Kidney epithelial cell (primary cell): ENCODE data around the gene PTPRU. TPM values are rescaled to one million over a fixed set of nuclear protein-coding genes. Genes with fewer than 3 reads are reported as not detected.
A peak's percentile ranks its signal among the peaks of the same experiment; 100 is the strongest.

Source experiments
- DNase-seq: peaks from one replicate; pipeline ENCODE4 v3.0.0-alpha.2; 2010; ENCODE audit warnings: low read depth
- H3K27me3 ChIP-seq: 2 replicates; pipeline ENCODE4 v1.6.0; 2011; ENCODE audit warnings: low read length; ENCODE audit not compliant: control insufficient read depth, insufficient read depth
- H3K36me3 ChIP-seq: 2 replicates; pipeline ENCODE4 v1.5.1; 2011; ENCODE audit warnings: low read length; ENCODE audit not compliant: control insufficient read depth, insufficient read depth
- H3K4me3 ChIP-seq: 2 replicates; pipeline ENCODE4 v1.5.1; 2011; ENCODE audit warnings: low read depth, mild to moderate bottlenecking, control low read depth, low read length
- CTCF ChIP-seq: IDR thresholded peaks from 2 replicates; pipeline ENCODE4 v1.5.1; 2011; ENCODE audit warnings: mild to moderate bottlenecking, moderate library complexity, low read length, control low read depth, inconsistent platforms; ENCODE audit not compliant: insufficient read depth, poor library complexity, severe bottlenecking
- total RNA-seq: library from RNA; depleted of rRNA; stranded (reverse); fragments of >200 nt; gene quantifications from 2 replicates; pipeline ENCODE4 v1.2.3, GENCODE V29; 2015

Gene PTPRU
- total RNA-seq, 1 donor from 2014 or later: 55.4 TPM

- DNase-seq: no peak
- TF ChIP-seq CTCF: no peak
- H3K27me3 ChIP-seq: no peaks in the 10 kb centered on the region
- no peak overlapping the region for H3K4me3 ChIP-seq
- peaks cover 4% of the 10 kb centered on the region for H3K36me3 ChIP-seq
Observed at GRCh38 chr1:29196863-29197589, 39.3 kb upstream of the PTPRU start.

GRCh38 chr1:29197590-29197924, 38.8 kb upstream of the PTPRU start:
- DNase-seq: no peak
- peaks cover 4% of the 10 kb centered on the region for H3K36me3 ChIP-seq
- H3K4me3 ChIP-seq: no peak overlapping the region
- peak; percentile 57 for TF ChIP-seq CTCF
- no peaks in the 10 kb centered on the region for H3K27me3 ChIP-seq

- H3K27me3 ChIP-seq: no peaks in the 10 kb centered on the region
- no peak for DNase-seq
- no peak overlapping the region for H3K4me3 ChIP-seq
- TF ChIP-seq CTCF: no peak
- H3K36me3 ChIP-seq: peaks cover 4% of the 10 kb centered on the region
Observed at GRCh38 chr1:29197993-29198392, 38.3 kb upstream of the PTPRU start.

- no peak for TF ChIP-seq CTCF
- no peak for DNase-seq
- peaks cover 4% of the 10 kb centered on the region for H3K36me3 ChIP-seq
- H3K4me3 ChIP-seq: no peak overlapping the region
- no peaks in the 10 kb centered on the region for H3K27me3 ChIP-seq
Observed at GRCh38 chr1:29200906-29201594, 35.3 kb upstream of the PTPRU start.

- DNase-seq: no peak
- Histone ChIP-seq H3K36me3 (peaks cover 4% of the 10 kb centered on the region), H3K27me3 (no peaks in the 10 kb centered on the region), H3K4me3 (no peak overlapping the region)
- no peak for TF ChIP-seq CTCF
Observed at GRCh38 chr1:29201595-29202051, 34.7 kb upstream of the PTPRU start.
